KOPT-K1 (cell line): ENCODE measurements around the gene CARD14.

Experiments used
- H3K27ac ChIP-seq: fragments of 200-600 bp; sonication (generic); 2 replicates; pipeline ENCODE4 v1.5.1; 2016; ENCODE audit warnings: antibody characterized with exemption, mild to moderate bottlenecking, low read depth, low read length; ENCODE audit not compliant: poor library complexity, severe bottlenecking
- H3K36me3 ChIP-seq: fragments of 200-600 bp; sonication (generic); 2 replicates; pipeline ENCODE4 v1.5.1; 2017; ENCODE audit warnings: antibody characterized with exemption, mild to moderate bottlenecking, low read length, moderate library complexity; ENCODE audit not compliant: insufficient read depth
- H3K9me3 ChIP-seq: fragments of 200-600 bp; sonication (generic); 2 replicates; pipeline ENCODE4 v1.5.1; 2017; ENCODE audit warnings: antibody characterized with exemption, low read length, mild to moderate bottlenecking; ENCODE audit not compliant: insufficient read depth, poor library complexity, severe bottlenecking

CARD14 gene

GRCh38 chr17:80169784-80170500, at the start of gene CARD14:
CARD14 (plus strand) TSS chr17:80170030; CDS start chr17:80181439, 11,409 bp downstream.
- Histone ChIP-seq H3K9me3 (no peaks in the 10 kb centered on the region), H3K36me3 (no peaks in the 10 kb centered on the region), H3K27ac (no peak within 1 kb of the TSS)

- no peaks in the 10 kb centered on the region for H3K9me3 ChIP-seq
- H3K36me3 ChIP-seq: no peaks in the 10 kb centered on the region
- H3K27ac ChIP-seq: no peak overlapping the region
Measured at GRCh38 chr17:80122026-80122575, 47.7 kb upstream of the CARD14 start.

- Histone ChIP-seq H3K9me3 (no peaks in the 10 kb centered on the region), H3K36me3 (no peaks in the 10 kb centered on the region), H3K27ac (no peak overlapping the region)
Measured at GRCh38 chr17:80122926-80123505, 46.8 kb upstream of the CARD14 start.

GRCh38 chr17:80123791-80124190, 46.0 kb upstream of the CARD14 start:
- Histone ChIP-seq H3K9me3 (no peaks in the 10 kb centered on the region), H3K36me3 (no peaks in the 10 kb centered on the region), H3K27ac (no peak overlapping the region)

GRCh38 chr17:80124351-80124981, 45.4 kb upstream of the CARD14 start:
- no peaks in the 10 kb centered on the region for H3K36me3 ChIP-seq
- no peaks in the 10 kb centered on the region for H3K9me3 ChIP-seq
- no peak overlapping the region for H3K27ac ChIP-seq

DNA sequence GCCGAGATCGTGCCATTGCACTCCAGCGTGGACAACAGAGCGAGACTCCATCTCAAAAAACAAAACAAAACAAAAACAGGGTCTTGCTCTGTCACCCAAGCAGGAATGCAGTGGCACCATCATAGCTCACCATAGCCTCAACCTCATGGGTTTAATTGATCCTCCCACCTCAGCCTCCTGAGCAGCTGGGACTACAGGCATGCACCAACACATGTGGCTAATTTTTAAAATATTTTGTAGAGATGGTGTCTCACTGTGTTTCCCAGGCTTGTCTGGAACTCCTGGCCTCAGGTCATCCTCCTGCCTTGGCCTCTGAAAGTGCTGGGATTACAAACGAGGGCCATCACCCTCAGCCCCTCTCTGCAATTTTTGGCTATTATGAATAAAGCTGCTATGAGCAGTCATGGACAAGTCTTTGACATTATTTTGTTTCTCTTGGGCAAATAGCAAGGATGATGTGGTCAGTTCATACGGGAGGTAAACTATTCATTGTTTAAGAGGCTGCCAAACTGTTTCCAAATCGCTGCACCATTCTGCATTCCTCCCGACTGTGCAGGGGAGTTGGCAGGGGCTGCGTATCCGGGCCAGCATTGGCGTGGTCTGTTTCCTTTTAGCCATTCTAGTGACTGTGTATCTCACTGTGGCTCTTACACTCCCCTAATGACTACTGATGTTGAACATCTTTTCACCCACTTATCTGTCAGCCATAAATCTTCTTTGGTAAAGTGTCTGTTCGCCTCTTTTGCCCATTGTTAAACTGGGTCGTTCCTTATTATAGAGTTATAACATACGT, 44.0 kb upstream of the CARD14 start:
- Histone ChIP-seq H3K27ac (no peak overlapping the region), H3K36me3 (no peaks in the 10 kb centered on the region), H3K9me3 (no peaks in the 10 kb centered on the region)

- H3K36me3 ChIP-seq: no peaks in the 10 kb centered on the region
- H3K27ac ChIP-seq: no peak overlapping the region
- H3K9me3 ChIP-seq: no peaks in the 10 kb centered on the region
Measured at GRCh38 chr17:80126449-80126715, 43.4 kb upstream of the CARD14 start.

DNA sequence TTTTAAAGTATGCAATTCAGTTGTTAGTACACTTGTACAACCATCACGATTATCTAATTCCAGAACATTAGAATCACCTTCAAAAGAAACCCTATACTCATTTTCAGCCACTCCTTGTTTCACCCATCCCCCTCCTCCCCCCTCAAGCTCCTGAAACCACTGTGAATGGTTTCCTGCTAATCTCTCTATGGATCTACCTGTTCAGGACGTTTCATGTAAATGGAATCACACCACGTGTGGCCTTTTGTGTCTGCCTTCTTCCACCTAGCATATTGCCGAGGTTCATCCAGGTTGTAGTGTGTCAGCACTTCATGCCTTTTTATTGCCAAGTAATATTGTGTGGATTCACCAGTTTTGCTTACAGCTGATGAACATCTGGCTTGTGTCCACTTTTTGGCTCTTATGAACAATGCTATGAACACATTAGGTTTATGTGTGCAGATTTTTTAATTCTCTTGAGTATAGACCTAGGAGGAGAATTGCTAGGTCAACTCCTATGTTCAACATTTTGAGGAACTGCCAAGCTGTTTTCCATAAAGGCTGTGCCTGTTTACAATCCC, 40.7 kb upstream of the CARD14 start:
- H3K9me3 ChIP-seq: no peaks in the 10 kb centered on the region
- H3K27ac ChIP-seq: no peak overlapping the region

DNA sequence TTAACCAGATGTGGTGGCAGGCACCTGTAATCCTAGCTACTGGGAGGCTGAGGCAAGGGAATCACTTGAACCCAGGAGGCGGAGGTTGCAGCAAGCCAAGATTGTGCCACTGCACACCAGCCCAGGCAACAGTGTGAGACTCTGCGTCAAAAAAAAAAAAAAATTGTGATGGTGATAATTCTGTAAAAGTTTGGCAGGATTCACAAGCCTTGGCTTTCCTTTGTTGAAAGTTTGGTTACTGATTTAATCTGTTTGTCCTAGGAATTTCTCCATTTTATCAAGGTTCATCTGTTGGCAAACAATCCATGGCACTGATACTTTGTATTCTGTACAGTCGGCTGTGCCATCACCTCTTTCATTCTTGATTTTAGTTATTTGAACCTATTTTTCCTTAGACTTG, 38.8 kb upstream of the CARD14 start:
- H3K9me3 ChIP-seq: no peaks in the 10 kb centered on the region
- H3K27ac ChIP-seq: no peak overlapping the region
- peaks cover 40% of the 10 kb centered on the region for H3K36me3 ChIP-seq

More for the DNA sequence above, 40.7 kb upstream of the CARD14 start:
- H3K36me3 ChIP-seq: peaks cover 21% of the 10 kb centered on the region

- Histone ChIP-seq H3K9me3 (no peaks in the 10 kb centered on the region), H3K27ac (no peak overlapping the region), H3K36me3 (peaks cover 61% of the 10 kb centered on the region)
Measured at GRCh38 chr17:80132906-80133625, 36.8 kb upstream of the CARD14 start.

DNA sequence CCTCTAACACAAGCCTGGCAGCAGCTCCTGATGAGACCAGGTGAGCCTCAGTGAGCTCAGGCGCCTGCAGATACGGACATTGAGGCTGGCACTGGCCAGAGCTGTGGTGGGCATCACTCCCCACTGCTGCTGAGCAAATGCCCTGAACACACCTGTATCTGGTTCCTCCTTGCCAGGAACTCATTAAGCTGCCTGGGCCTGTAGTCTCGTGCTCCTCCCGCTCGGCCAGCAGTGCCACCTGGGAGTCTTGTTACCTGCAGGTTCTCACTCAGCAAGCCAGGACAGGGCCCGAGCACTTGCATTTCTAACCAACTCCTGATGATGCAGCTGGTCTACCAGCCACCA, 36.2 kb upstream of the CARD14 start:
- Histone ChIP-seq H3K9me3 (no peaks in the 10 kb centered on the region), H3K27ac (no peak overlapping the region), H3K36me3 (peaks cover 66% of the 10 kb centered on the region)

DNA sequence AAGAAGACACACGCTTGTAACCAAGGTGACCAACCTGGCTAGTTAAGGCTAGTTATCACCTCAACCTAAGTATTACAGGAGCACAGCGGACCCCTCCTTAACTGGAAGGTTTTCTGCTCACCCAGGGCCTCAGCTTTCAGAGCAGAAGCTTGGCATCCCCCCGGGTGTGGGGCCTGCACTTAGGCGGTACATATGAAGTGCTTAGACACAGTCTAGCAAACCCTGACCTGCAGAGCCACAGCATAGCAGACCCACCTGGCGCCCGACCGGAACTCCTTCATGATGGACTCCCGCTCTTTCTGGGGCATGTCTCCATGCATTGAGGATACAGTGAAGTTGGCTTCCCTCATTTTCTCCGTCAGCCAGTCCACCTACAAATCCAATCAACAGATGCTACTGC, 32.7 kb upstream of the CARD14 start:
- Histone ChIP-seq H3K27ac (no peak overlapping the region), H3K36me3 (peaks cover 100% of the 10 kb centered on the region), H3K9me3 (no peaks in the 10 kb centered on the region)

GRCh38 chr17:80138856-80139426, 30.9 kb upstream of the CARD14 start:
- Histone ChIP-seq H3K36me3 (peaks cover 100% of the 10 kb centered on the region), H3K9me3 (no peaks in the 10 kb centered on the region), H3K27ac (no peak overlapping the region)

GRCh38 chr17:80141463-80142165, 28.2 kb upstream of the CARD14 start:
- H3K9me3 ChIP-seq: no peaks in the 10 kb centered on the region
- H3K27ac ChIP-seq: no peak overlapping the region
- H3K36me3 ChIP-seq: peaks cover 92% of the 10 kb centered on the region
